Measurements from ENCODE around the gene UBL7. TPM values are rescaled to one million over a fixed set of nuclear protein-coding genes. Genes with fewer than 3 reads are reported as not detected.

UBL7 gene
- total RNA-seq, 1 experiment from 2014 or later, result 73.9 TPM

DNA sequence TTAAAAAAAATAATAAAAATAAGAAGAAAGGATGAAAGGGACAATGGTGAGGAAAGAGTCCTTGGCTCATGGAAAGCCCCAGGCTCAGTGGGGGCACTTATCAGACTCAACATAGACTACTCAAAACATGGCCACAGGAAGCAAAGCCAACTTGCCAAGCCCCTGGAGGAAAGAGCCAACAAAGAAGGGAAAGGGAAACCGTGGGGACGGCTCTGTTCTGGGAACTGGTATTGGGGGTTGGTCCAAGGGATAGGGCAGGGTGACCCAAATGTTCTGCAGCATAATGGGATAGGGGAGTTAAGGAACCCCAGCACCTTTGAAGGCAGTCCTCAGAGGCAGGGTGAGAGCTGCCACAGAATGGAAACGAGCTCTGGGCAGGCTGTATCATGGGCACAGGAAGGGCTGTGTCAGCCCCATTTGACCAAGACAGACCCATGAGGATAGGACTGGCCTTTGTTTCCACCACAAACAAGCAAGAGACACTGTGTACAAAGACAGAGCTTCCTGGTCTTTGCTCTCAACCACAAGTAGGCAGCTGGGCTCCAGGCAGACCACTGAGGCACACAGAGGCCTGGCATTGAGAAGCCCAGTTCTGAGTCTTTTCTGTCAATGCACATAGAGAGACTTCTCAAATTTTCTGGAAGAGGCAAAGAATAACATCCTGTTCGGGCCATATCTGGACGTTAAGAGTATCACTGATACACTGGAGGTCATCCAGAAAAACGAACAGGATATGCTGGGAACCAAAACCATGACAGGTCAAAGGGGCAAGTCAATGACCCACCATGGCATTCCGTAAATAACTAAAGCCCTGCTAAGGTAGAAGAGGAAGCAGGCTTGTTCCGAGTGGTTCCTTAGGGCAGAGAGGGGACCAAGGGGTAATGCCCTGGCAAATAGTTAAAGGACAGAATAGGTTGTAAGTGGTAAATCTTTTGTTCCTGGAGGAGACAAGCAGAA lies 16.6 kb downstream of the UBL7 start:
- Histone ChIP-seq H3K9me2 (ENCODE audit: insufficient read depth) (no peaks in the 10 kb centered on the region), H3K4me3 (no peak overlapping the region), H3K79me2 (ENCODE audit: low read depth) (no peaks in the 10 kb centered on the region), H4K20me1 (ENCODE audit: insufficient read depth) (no peaks in the 10 kb centered on the region), H3K4me2 (no peak overlapping the region), H3K27ac (no peak overlapping the region), H3K36me3 (ENCODE audit: low read depth) (no peaks in the 10 kb centered on the region), H3F3A (ENCODE audit: insufficient read depth, low read depth) (no peaks in the 10 kb centered on the region), H3K4me1 (replicated peaks; ENCODE audit: insufficient read depth) (no peaks in the 10 kb centered on the region), H3K27me3 (ENCODE audit: insufficient read depth, low read depth) (no peaks in the 10 kb centered on the region), H2AFZ (no peak overlapping the region), H3K9me3 (ENCODE audit: insufficient read depth, low read depth) (no peaks in the 10 kb centered on the region)
- BruUV-seq (replicated peaks), result no TSS peak
- no peak for TF ChIP-seq EZH2 (IDR thresholded peaks at IDR 0.05; ENCODE audit: low read depth)
- TF ChIP-seq, protein P1, sequence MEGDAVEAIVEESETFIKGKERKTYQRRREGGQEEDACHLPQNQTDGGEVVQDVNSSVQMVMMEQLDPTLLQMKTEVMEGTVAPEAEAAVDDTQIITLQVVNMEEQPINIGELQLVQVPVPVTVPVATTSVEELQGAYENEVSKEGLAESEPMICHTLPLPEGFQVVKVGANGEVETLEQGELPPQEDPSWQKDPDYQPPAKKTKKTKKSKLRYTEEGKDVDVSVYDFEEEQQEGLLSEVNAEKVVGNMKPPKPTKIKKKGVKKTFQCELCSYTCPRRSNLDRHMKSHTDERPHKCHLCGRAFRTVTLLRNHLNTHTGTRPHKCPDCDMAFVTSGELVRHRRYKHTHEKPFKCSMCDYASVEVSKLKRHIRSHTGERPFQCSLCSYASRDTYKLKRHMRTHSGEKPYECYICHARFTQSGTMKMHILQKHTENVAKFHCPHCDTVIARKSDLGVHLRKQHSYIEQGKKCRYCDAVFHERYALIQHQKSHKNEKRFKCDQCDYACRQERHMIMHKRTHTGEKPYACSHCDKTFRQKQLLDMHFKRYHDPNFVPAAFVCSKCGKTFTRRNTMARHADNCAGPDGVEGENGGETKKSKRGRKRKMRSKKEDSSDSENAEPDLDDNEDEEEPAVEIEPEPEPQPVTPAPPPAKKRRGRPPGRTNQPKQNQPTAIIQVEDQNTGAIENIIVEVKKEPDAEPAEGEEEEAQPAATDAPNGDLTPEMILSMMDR (conservative IDR thresholded peaks at IDR 0.05), result no peak
- ChIA-PET POLR2A (ENCODE audit: unreplicated experiment) (no interaction called here), CTCF (no interaction called here)
- DNase-seq, result no peak
- intact Hi-C loops (cut with micrococcal nuclease; ENCODE audit: unreplicated experiment), result no loop called here

- no peaks in the 10 kb centered on the region for H3K9me3 ChIP-seq (ENCODE audit: insufficient read depth, low read depth)
- no peaks in the 10 kb centered on the region for H3K27me3 ChIP-seq (ENCODE audit: insufficient read depth, low read depth)
- no peaks in the 10 kb centered on the region for H3K4me1 ChIP-seq (replicated peaks; ENCODE audit: insufficient read depth)
- no peaks in the 10 kb centered on the region for H4K20me1 ChIP-seq (ENCODE audit: insufficient read depth)
- ChIA-PET POLR2A (ENCODE audit: unreplicated experiment) (no interaction called here), CTCF (no interaction called here)
- no peaks in the 10 kb centered on the region for H3K9me2 ChIP-seq (ENCODE audit: insufficient read depth)
- H3K79me2 ChIP-seq (ENCODE audit: low read depth), result no peaks in the 10 kb centered on the region
- TF ChIP-seq, protein P1 (conservative IDR thresholded peaks at IDR 0.05), result no peak
- H3K4me3 ChIP-seq, result no peak overlapping the region
- no peak overlapping the region for H3K27ac ChIP-seq
- no peak for DNase-seq
- BruUV-seq (replicated peaks), result no TSS peak
- no peaks in the 10 kb centered on the region for H3K36me3 ChIP-seq (ENCODE audit: low read depth)
- H3K4me2 ChIP-seq, result no peak overlapping the region
- intact Hi-C loops (cut with micrococcal nuclease; ENCODE audit: unreplicated experiment), result no loop called here
- H3F3A ChIP-seq (ENCODE audit: insufficient read depth, low read depth), result no peaks in the 10 kb centered on the region
- no peak overlapping the region for H2AFZ ChIP-seq
Observed at GRCh38 chr15:74443100-74443909, 17.7 kb downstream of the UBL7 start.

DNA sequence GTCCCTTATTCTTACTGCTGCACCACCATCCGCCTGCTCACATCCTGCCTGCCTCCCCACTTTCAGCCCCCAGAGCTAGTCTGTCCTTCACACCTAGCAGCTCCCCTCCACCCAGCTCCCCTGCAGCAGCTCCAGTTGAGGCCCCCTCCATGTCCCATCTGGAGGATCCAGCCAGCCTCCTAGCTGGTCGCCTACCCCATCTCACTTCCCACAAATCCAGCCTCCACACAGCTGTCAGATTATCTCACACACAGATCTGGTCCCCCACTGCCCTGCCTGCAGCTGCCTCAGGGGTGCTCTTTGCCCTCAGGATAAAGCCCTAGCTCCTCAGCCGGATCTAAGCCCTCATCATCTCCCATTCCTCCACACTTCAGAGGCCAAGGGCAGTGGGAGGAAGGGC lies 18.4 kb downstream of the UBL7 start:
- H3K27ac ChIP-seq, result no peak overlapping the region
- H3K36me3 ChIP-seq (ENCODE audit: low read depth), result no peaks in the 10 kb centered on the region
- no peaks in the 10 kb centered on the region for H3K9me3 ChIP-seq (ENCODE audit: insufficient read depth, low read depth)
- no peak for TF ChIP-seq EZH2 (IDR thresholded peaks at IDR 0.05; ENCODE audit: low read depth)
- TF ChIP-seq, protein P1 (conservative IDR thresholded peaks at IDR 0.05), result no peak
- intact Hi-C loops (cut with micrococcal nuclease; ENCODE audit: unreplicated experiment), result no loop called here
- no peaks in the 10 kb centered on the region for H3K4me1 ChIP-seq (replicated peaks; ENCODE audit: insufficient read depth)
- ChIA-PET POLR2A (ENCODE audit: unreplicated experiment) (no interaction called here), CTCF (no interaction called here)
- no peak overlapping the region for H3K4me3 ChIP-seq
- no peak overlapping the region for H3K4me2 ChIP-seq
- H3K27me3 ChIP-seq (ENCODE audit: insufficient read depth, low read depth), result no peaks in the 10 kb centered on the region
- H3F3A ChIP-seq (ENCODE audit: insufficient read depth, low read depth), result no peaks in the 10 kb centered on the region
- no peaks in the 10 kb centered on the region for H3K79me2 ChIP-seq (ENCODE audit: low read depth)
- H3K9me2 ChIP-seq (ENCODE audit: insufficient read depth), result no peaks in the 10 kb centered on the region
- no peak overlapping the region for H2AFZ ChIP-seq
- BruUV-seq (replicated peaks), result no TSS peak
- no peaks in the 10 kb centered on the region for H4K20me1 ChIP-seq (ENCODE audit: insufficient read depth)
- no peak for DNase-seq
